GM12873 (cell line): ENCODE measurements around the gene CBLIF.

Experiments
- TF ChIP-seq, protein P1 (sequence below): IDR thresholded peaks from 2 replicates; pipeline ENCODE4 v1.5.1; 2012; ENCODE audit warnings: low read depth, mild to moderate bottlenecking, moderate library complexity, low read length, control low read depth; ENCODE audit not compliant: insufficient read depth; ENCODE audit errors: missing control alignments

Gene CBLIF

DNA sequence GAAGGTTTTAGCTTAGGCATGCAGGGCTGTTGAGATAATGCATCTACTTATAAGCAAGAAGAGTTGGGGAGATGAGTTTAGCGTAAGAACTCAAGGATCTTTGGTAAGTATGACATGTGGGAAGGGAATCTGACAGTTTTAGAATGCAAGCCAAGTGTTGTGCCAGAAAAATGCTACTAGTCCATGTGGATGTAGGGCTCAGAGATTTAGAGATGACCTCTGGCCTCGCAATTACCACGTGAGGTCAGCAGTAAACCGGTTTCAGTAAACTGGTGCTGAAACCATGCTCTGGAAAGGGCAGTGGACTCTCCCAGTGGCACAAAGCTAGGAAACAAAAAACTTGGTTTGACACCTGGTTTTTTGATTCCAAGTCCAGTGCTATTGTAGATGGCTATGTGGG lies 53.7 kb downstream of the CBLIF start:
- TF ChIP-seq, protein P1, sequence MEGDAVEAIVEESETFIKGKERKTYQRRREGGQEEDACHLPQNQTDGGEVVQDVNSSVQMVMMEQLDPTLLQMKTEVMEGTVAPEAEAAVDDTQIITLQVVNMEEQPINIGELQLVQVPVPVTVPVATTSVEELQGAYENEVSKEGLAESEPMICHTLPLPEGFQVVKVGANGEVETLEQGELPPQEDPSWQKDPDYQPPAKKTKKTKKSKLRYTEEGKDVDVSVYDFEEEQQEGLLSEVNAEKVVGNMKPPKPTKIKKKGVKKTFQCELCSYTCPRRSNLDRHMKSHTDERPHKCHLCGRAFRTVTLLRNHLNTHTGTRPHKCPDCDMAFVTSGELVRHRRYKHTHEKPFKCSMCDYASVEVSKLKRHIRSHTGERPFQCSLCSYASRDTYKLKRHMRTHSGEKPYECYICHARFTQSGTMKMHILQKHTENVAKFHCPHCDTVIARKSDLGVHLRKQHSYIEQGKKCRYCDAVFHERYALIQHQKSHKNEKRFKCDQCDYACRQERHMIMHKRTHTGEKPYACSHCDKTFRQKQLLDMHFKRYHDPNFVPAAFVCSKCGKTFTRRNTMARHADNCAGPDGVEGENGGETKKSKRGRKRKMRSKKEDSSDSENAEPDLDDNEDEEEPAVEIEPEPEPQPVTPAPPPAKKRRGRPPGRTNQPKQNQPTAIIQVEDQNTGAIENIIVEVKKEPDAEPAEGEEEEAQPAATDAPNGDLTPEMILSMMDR = no peak

GRCh38 chr11:59787816-59788215 lies 57.5 kb downstream of the CBLIF start:
- TF ChIP-seq, protein P1 = no peak

DNA sequence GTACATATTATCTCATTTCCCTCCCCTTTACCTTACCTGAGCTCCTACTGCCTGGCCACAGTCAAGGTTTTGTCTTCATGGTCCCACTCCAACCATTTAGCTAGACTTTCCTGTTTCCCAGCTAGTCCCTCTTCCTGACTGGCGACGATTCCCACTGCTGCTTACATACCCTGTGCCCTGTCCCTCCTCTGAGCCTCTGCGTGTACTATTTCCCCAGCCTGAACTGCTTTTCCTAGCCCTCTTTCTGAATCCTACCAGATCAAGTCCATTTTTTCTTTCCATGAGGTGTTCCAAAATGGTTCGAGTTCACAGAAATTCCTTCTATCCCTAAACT lies 58.1 kb downstream of the CBLIF start:
- TF ChIP-seq, protein P1 = no peak

- TF ChIP-seq, protein P1 = no peak
These were observed 59.5 kb downstream of the CBLIF start for GRCh38 chr11:59785818-59786217.

DNA sequence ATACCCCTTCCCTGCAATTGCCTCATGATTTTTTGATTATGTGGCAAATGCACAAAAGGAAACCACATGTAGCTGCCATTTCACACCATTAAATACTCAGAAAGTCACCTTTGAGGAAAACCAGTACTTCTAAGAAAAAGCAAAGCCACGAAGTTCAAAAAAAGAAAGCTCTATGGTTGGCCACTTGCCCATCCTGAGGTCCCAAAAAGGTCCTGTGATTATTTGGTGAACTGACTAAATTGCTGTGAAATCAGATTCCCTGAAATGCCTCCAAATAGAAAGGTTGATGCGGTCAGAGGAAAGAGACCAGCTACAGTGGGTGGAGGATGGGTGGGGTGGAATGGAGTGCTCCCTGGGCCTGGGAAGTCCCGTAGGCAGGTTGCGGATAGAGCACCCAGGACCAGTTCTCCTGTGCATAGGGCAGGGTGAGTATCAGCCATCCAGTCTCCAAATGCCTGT lies 61.6 kb downstream of the CBLIF start:
- TF ChIP-seq, protein P1 = no peak

- TF ChIP-seq, protein P1 = no peak
These were observed 63.2 kb downstream of the CBLIF start for GRCh38 chr11:59782080-59782479.

DNA sequence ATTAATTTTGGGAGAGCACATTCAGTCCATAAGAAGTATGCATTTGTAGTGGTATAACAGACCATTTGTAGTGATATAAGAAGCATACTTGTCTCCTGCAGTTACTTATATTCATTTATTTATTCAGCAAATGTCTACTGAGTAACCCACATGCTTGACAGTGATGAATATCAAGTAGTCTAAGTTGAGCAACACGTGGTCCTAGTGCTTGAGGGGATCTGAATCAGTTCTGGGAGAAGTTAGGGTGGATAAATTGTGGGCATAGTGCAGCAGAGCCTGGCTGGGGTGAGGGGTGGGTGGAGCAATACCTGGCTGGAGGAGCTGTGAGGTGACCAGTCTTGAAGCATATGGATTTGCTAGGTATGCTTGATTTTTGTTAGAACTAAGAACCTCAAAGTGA lies 65.8 kb downstream of the CBLIF start:
- TF ChIP-seq, protein P1 = no peak
